ENCODE data around the gene SGSH.
"Not testable (repeated sequence)": the region's sequence is repeated elsewhere in the genome, so short reads cannot be mapped to it uniquely, and the experiment has no call there.

SGSH gene

GRCh38 chr17:80253631-80254395, 33.7 kb upstream of the SGSH start:
- no peak for DNase-seq (ENCODE audit: low spot score)

GRCh38 chr17:80252871-80253270, 32.7 kb upstream of the SGSH start:
- peak; percentile 88 for DNase-seq (ENCODE audit: low spot score)

GRCh38 chr17:80251966-80252365, 31.8 kb upstream of the SGSH start:
- no peak for DNase-seq (ENCODE audit: low spot score)

- DNase-seq (ENCODE audit: low spot score): no peak
Observed at GRCh38 chr17:80248894-80249710, 29.0 kb upstream of the SGSH start.

GRCh38 chr17:80248001-80248893, 28.1 kb upstream of the SGSH start:
- DNase-seq (ENCODE audit: low spot score): no peak

GRCh38 chr17:80247561-80247960, 27.4 kb upstream of the SGSH start:
- DNase-seq (ENCODE audit: low spot score): no peak

- no peak for DNase-seq (ENCODE audit: low spot score)
Observed at GRCh38 chr17:80246726-80247125, 26.6 kb upstream of the SGSH start.

GRCh38 chr17:80246266-80246681, 26.1 kb upstream of the SGSH start:
- no peak for DNase-seq (ENCODE audit: low spot score)

GRCh38 chr17:80245566-80246265, 25.6 kb upstream of the SGSH start:
- no peak for DNase-seq (ENCODE audit: low spot score)

- DNase-seq (ENCODE audit: low spot score): no peak
Observed at GRCh38 chr17:80244871-80245509, 24.9 kb upstream of the SGSH start.

- not testable (repeated sequence) for DNase-seq (ENCODE audit: low spot score)
Observed at GRCh38 chr17:80244448-80244847, 24.3 kb upstream of the SGSH start.

- DNase-seq (ENCODE audit: low spot score): no peak
Observed at GRCh38 chr17:80243526-80244433, 23.6 kb upstream of the SGSH start.

GRCh38 chr17:80242505-80242904, 22.4 kb upstream of the SGSH start:
- DNase-seq (ENCODE audit: low spot score): no peak

GRCh38 chr17:80237386-80237785, 17.3 kb upstream of the SGSH start:
- no peak for DNase-seq (ENCODE audit: low spot score)

GRCh38 chr17:80236911-80237310, 16.8 kb upstream of the SGSH start:
- DNase-seq (ENCODE audit: low spot score): no peak

GRCh38 chr17:80233202-80233601, 13.1 kb upstream of the SGSH start:
- DNase-seq (ENCODE audit: low spot score): no peak

- no peak for DNase-seq (ENCODE audit: low spot score)
Observed at GRCh38 chr17:80232438-80232837, 12.3 kb upstream of the SGSH start.

GRCh38 chr17:80229011-80229410, 8.9 kb upstream of the SGSH start:
- DNase-seq (ENCODE audit: low spot score): no peak

GRCh38 chr17:80228477-80228876, 8.3 kb upstream of the SGSH start:
- DNase-seq (ENCODE audit: low spot score): no peak

GRCh38 chr17:80227666-80228065, 7.5 kb upstream of the SGSH start:
- no peak for DNase-seq (ENCODE audit: low spot score)
